Stimulated activated CD4-positive, alpha-beta T cell treated with anti-CD3 and anti-CD28 coated beads, Interleukin-15, amount 100 ng/mL, for 48 hours (primary cell): ENCODE results near the gene FAM200B.

Experiments used
- DNase-seq, 2 donors: peaks; one replicate each; pipeline ENCODE4 v3.0.0-alpha.2; 2020; ENCODE audit warnings: low read depth in 2 of 2

Gene FAM200B

GRCh38 chr4:15681372-15682241 lies at the start of gene FAM200B:
TSS of gene FAM200B (plus strand) at chr4:15681827. CDS start at chr4:15686978, 5,151 bp downstream.
- DNase-seq, result peak; percentile 98

- no peak for DNase-seq
Measured at GRCh38 chr4:15636818-15637217, 44.8 kb upstream of the FAM200B start.

GRCh38 chr4:15638418-15638817 lies 43.2 kb upstream of the FAM200B start:
- DNase-seq, result no peak

GRCh38 chr4:15648600-15648999 lies 33.0 kb upstream of the FAM200B start:
- no peak for DNase-seq

- DNase-seq, result peak; percentile 20 to 38
Measured at GRCh38 chr4:15649914-15650545, 31.6 kb upstream of the FAM200B start.

GRCh38 chr4:15651676-15652075 lies 30.0 kb upstream of the FAM200B start:
- no peak for DNase-seq

- DNase-seq, result no peak
Measured at GRCh38 chr4:15652191-15652590, 29.4 kb upstream of the FAM200B start.

- no peak for DNase-seq
Measured at GRCh38 chr4:15652841-15653240, 28.8 kb upstream of the FAM200B start.

GRCh38 chr4:15653420-15653819 lies 28.2 kb upstream of the FAM200B start:
- DNase-seq, result no peak

GRCh38 chr4:15653864-15654592 lies 27.6 kb upstream of the FAM200B start:
- no peak for DNase-seq

- peak; percentile 13 for DNase-seq
Measured at GRCh38 chr4:15654593-15655222, 26.9 kb upstream of the FAM200B start.

GRCh38 chr4:15655223-15656037 lies 26.2 kb upstream of the FAM200B start, which contains the start of gene FBXL5:
TSS of gene FBXL5 (minus strand) at chr4:15655357. CDS start at chr4:15655287, 70 bp downstream.
- DNase-seq, result peak; percentile 67 to 78

- no peak for DNase-seq
Measured at GRCh38 chr4:15656038-15656470, 25.6 kb upstream of the FAM200B start.

- DNase-seq, result no peak
Measured at GRCh38 chr4:15657366-15657765, 24.3 kb upstream of the FAM200B start.

GRCh38 chr4:15658136-15658770 lies 23.4 kb upstream of the FAM200B start:
- DNase-seq, result no peak

- DNase-seq, result no peak
Measured at GRCh38 chr4:15658781-15659180, 22.8 kb upstream of the FAM200B start.

- no peak for DNase-seq
Measured at GRCh38 chr4:15659768-15660570, 21.7 kb upstream of the FAM200B start.

GRCh38 chr4:15665753-15666365 lies 15.8 kb upstream of the FAM200B start:
- DNase-seq, result no peak

GRCh38 chr4:15667006-15667405 lies 14.6 kb upstream of the FAM200B start:
- DNase-seq, result no peak
